Small intestine (tissue), 7 donors: ENCODE data around the gene KY. TPM values are rescaled to one million over a fixed set of nuclear protein-coding genes. Genes with fewer than 3 reads are reported as not detected.

Experiments
- DNase-seq, 2 donors: peaks; one replicate each; pipeline versions ENCODE4 v3.0.0 to v3.0.0-alpha.2; 2013
- FAIRE-seq: peaks from 2 replicates; lab custom pipeline; 2012; peaks lifted over from hg19 to GRCh38; lab: Jason Lieb, UNC
- H3K27ac ChIP-seq, 3 donors: one replicate each; pipeline ENCODE4 v1.5.1; 2013; ENCODE audit warnings: low read length in 2 of 3, mild to moderate bottlenecking in 2 of 3, control low read depth in 1 of 3, inconsistent platforms in 1 of 3, low read depth in 1 of 3, moderate library complexity in 1 of 3
- H3K27me3 ChIP-seq, 3 donors: one replicate each; pipeline ENCODE4 v1.6.1; 2013; ENCODE audit warnings: low read length in 3 of 3, inconsistent platforms in 1 of 3; ENCODE audit not compliant: control insufficient read depth in 3 of 3, insufficient read depth in 3 of 3
- H3K36me3 ChIP-seq, 3 donors: one replicate each; pipeline ENCODE4 v1.6.1; 2013; ENCODE audit warnings: low read length in 3 of 3, inconsistent platforms in 1 of 3, low read depth in 1 of 3, mild to moderate bottlenecking in 1 of 3, moderate library complexity in 1 of 3; ENCODE audit not compliant: control insufficient read depth in 3 of 3, insufficient read depth in 2 of 3
- H3K4me1 ChIP-seq, 3 donors: one replicate each; pipeline ENCODE4 v1.6.1; 2013; ENCODE audit warnings: low read length in 2 of 3, inconsistent platforms in 1 of 3, low read depth in 1 of 3, mild to moderate bottlenecking in 1 of 3, moderate library complexity in 1 of 3; ENCODE audit not compliant: control insufficient read depth in 3 of 3, insufficient read depth in 2 of 3
- H3K4me3 ChIP-seq, 3 donors: one replicate each; pipeline ENCODE4 v1.5.1; 2013; ENCODE audit warnings: low read length in 3 of 3, control low read depth in 1 of 3, inconsistent platforms in 1 of 3, low read depth in 1 of 3, mild to moderate bottlenecking in 1 of 3, moderate library complexity in 1 of 3
- H3K9me3 ChIP-seq, 2 donors: one replicate each; pipeline ENCODE4 v1.6.1; 2013; ENCODE audit warnings: low read depth in 1 of 2, low read length in 1 of 2; ENCODE audit not compliant: control insufficient read depth in 2 of 2, insufficient read depth in 1 of 2
- WGBS, 3 donors: extraction: QIAGEN DNeasy Blood & Tissue Kit; methylation state at CpG; one replicate each; pipeline ENCODE4 v1.1.7; 2013; 5-methylcytosine and 5-hydroxymethylcytosine counted together
- polyA plus RNA-seq, 4 donors: library from polyadenylated mRNA; stranded (reverse) in 3 of 4; unstranded in 1 of 4; fragments of 200-250 nt in 3 of 4; fragments of 120-200 nt in 1 of 4; gene quantifications; one replicate each; pipeline versions ENCODE4 v1.2.1 to v1.2.3, GENCODE V29; 2013
- donor health status: healthy with polysubstance abuse.
- donor health status: control.
- donor health status: control.
- donor health status: Bipolar disorder and iron deficiency.
- donor health status: healthy.

KY gene
- polyA plus RNA-seq, 4 donors, result 0.48 to 0.55 TPM; not detected in 2

- Histone ChIP-seq H3K9me3 (no peaks in the 10 kb centered on the region), H3K27ac (no peak overlapping the region), H3K4me3 (no peak overlapping the region), H3K4me1 (no peaks in the 10 kb centered on the region), H3K27me3 (no peaks in the 10 kb centered on the region), H3K36me3 (peaks cover 0 to 4% (median 0%) of the 10 kb centered on the region in 3 donors)
- DNase-seq (no peak), FAIRE-seq (no peak)
- 66 to 82% (median 67%) methylated on average over 6 of the region's 6 CpGs for WGBS, 3 donors
These were observed 12.3 kb downstream of the KY start for GRCh38 chr3:134638385-134639030.

- DNase-seq, result no peak
- WGBS, 3 donors, result 87 to 94% (median 89%) methylated on average over 1 of the region's 1 CpG
- no peak for FAIRE-seq
These were observed 14.4 kb downstream of the KY start for GRCh38 chr3:134636406-134636805.

GRCh38 chr3:134630506-134630905 is 20.3 kb downstream of the KY start:
- Histone ChIP-seq H3K4me1 (no peaks in the 10 kb centered on the region), H3K9me3 (peaks cover 0 to 8% of the 10 kb centered on the region in 2 donors), H3K27ac (no peak overlapping the region), H3K36me3 (no peaks in the 10 kb centered on the region), H3K4me3 (no peak overlapping the region), H3K27me3 (no peaks in the 10 kb centered on the region)
- DNase-seq (peak in 1 of 2 donors; percentile 14), FAIRE-seq (no peak)
- 94 to 95% (median 95%) methylated on average over 1 of the region's 1 CpG for WGBS, 3 donors

More at GRCh38 chr3:134636406-134636805, 14.4 kb downstream of the KY start:
- no peak overlapping the region for H3K27ac ChIP-seq
- no peaks in the 10 kb centered on the region for H3K27me3 ChIP-seq
- no peaks in the 10 kb centered on the region for H3K4me1 ChIP-seq
- H3K36me3 ChIP-seq, result no peaks in the 10 kb centered on the region
- no peaks in the 10 kb centered on the region for H3K9me3 ChIP-seq
- H3K4me3 ChIP-seq, result no peak overlapping the region

GRCh38 chr3:134628884-134629283 is 21.9 kb downstream of the KY start:
- Histone ChIP-seq H3K27me3 (no peaks in the 10 kb centered on the region), H3K4me3 (no peak overlapping the region), H3K4me1 (no peaks in the 10 kb centered on the region), H3K9me3 (peaks cover 0 to 8% of the 10 kb centered on the region in 2 donors), H3K27ac (no peak overlapping the region), H3K36me3 (no peaks in the 10 kb centered on the region)
- WGBS, 3 donors, result 82 to 84% (median 83%) methylated on average over 2 of the region's 2 CpGs
- FAIRE-seq (no peak), DNase-seq (no peak)

GRCh38 chr3:134627831-134628230 is 23.0 kb downstream of the KY start:
- WGBS, 3 donors, result 41 to 55% (median 54%) methylated on average over 1 of the region's 1 CpG
- Histone ChIP-seq H3K36me3 (no peaks in the 10 kb centered on the region), H3K4me1 (peaks cover 0 to 7% (median 0%) of the 10 kb centered on the region in 3 donors), H3K4me3 (no peak overlapping the region), H3K27me3 (no peaks in the 10 kb centered on the region), H3K9me3 (peaks cover 0 to 8% of the 10 kb centered on the region in 2 donors), H3K27ac (no peak overlapping the region)
- DNase-seq (peak in 1 of 2 donors; percentile 72), FAIRE-seq (no peak)

GRCh38 chr3:134625885-134626741 is 24.7 kb downstream of the KY start:
- Histone ChIP-seq H3K4me3 (no peak overlapping the region), H3K4me1 (peaks cover 0 to 7% (median 0%) of the 10 kb centered on the region in 3 donors), H3K27ac (no peak overlapping the region), H3K27me3 (no peaks in the 10 kb centered on the region), H3K36me3 (no peaks in the 10 kb centered on the region), H3K9me3 (peaks cover 0 to 8% of the 10 kb centered on the region in 2 donors)
- no peak for DNase-seq
- WGBS, 3 donors, result 84 to 94% (median 88%) methylated on average over 5 of the region's 5 CpGs
- no peak for FAIRE-seq

GRCh38 chr3:134625462-134625861 is 25.4 kb downstream of the KY start:
- Histone ChIP-seq H3K36me3 (no peaks in the 10 kb centered on the region), H3K27ac (no peak overlapping the region), H3K9me3 (peaks cover 0 to 6% of the 10 kb centered on the region in 2 donors), H3K4me3 (no peak overlapping the region), H3K4me1 (peaks cover 0 to 7% (median 0%) of the 10 kb centered on the region in 3 donors), H3K27me3 (no peaks in the 10 kb centered on the region)
- WGBS, 3 donors, result 70 to 79% (median 79%) methylated on average over 8 of the region's 8 CpGs
- DNase-seq (no peak), FAIRE-seq (no peak)

- peaks cover 0 to 7% (median 0%) of the 10 kb centered on the region in 3 donors for H3K4me1 ChIP-seq
- 81 to 92% (median 90%) methylated on average over 5 of the region's 5 CpGs for WGBS, 3 donors
- H3K27ac ChIP-seq, result no peak overlapping the region
- no peaks in the 10 kb centered on the region for H3K9me3 ChIP-seq
- no peaks in the 10 kb centered on the region for H3K36me3 ChIP-seq
- no peak overlapping the region for H3K4me3 ChIP-seq
- FAIRE-seq (no peak), DNase-seq (no peak)
- no peaks in the 10 kb centered on the region for H3K27me3 ChIP-seq
These were observed 26.1 kb downstream of the KY start for GRCh38 chr3:134624537-134625287.
